HEK293 (cell line): Measurements from ENCODE around the gene BMAL1.

Experiments
- ZNF529 ChIP-seq: fragments of 450-650 bp; formaldehyde crosslinking; IDR thresholded peaks from 2 replicates; pipeline ENCODE4 v1.5.1; 2017; ENCODE audit warnings: missing genetic modification characterization, missing biosample characterization; ENCODE audit not compliant: insufficient replicate concordance
- ZNF558 ChIP-seq: fragments of 450-650 bp; formaldehyde crosslinking; IDR thresholded peaks from 2 replicates; pipeline ENCODE4 v1.5.1; 2016; ENCODE audit warnings: missing biosample characterization, missing genetic modification characterization

DNA sequence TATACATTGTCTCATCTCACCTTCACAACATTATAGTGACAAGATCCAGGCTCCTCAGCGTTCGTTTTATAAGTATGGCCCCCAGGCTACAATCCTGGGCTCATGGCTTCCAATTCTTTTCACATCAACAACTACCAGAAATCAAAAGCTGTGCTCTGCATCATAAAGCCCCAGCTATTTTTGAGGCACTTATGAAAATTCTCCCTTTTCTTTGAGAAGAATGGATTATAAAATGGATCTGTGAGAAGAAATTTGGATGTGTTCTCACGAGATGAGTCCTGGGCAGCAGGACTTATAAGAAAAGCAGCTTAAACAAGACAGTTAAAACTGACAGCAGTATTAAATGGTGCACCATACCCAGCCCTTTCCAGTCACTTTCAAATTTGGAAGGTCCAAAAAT is 105.2 kb downstream of the BMAL1 start:
- TF ChIP-seq ZNF529 (tag by site-specific recombination) (no peak), ZNF558 (tag by site-specific recombination) (no peak)
